Transverse colon (tissue), 4 donors: ENCODE data around the gene RFTN1. TPM values are rescaled to one million over a fixed set of nuclear protein-coding genes. Genes with fewer than 3 reads are reported as not detected.

Source experiments
- DNase-seq: peaks from one replicate; pipeline ENCODE4 v3.0.0-alpha.2; 2019
- H3K27ac ChIP-seq, 4 donors: fragments of 200-600 bp; sonication (generic); 2 replicates each; pipeline ENCODE4 v1.5.1; 2016 to 2018; ENCODE audit warnings: inconsistent platforms in 4 of 4
- H3K27me3 ChIP-seq: fragments of 200-600 bp; sonication (generic); 2 replicates; pipeline ENCODE4 v1.5.1; 2017; ENCODE audit warnings: inconsistent platforms
- H3K36me3 ChIP-seq, 4 donors: fragments of 200-600 bp; sonication (generic); 2 replicates each; pipeline ENCODE4 v1.5.1; 2017 to 2019; ENCODE audit warnings: inconsistent platforms in 4 of 4
- H3K4me1 ChIP-seq, 4 donors: fragments of 200-600 bp; sonication (generic); 2 replicates each; pipeline ENCODE4 v1.5.1; 2017 to 2020; ENCODE audit warnings: inconsistent platforms in 4 of 4
- H3K4me3 ChIP-seq, 4 donors: fragments of 200-600 bp; sonication (generic); 1 replicate in 1 of 4; 2 replicates in 3 of 4; pipeline versions ENCODE4 v1.5.1 to v1.6.1; 2017 to 2019; ENCODE audit warnings: inconsistent platforms in 4 of 4
- H3K9me3 ChIP-seq, 2 donors: fragments of 200-600 bp; sonication (generic); 2 replicates each; pipeline ENCODE4 v1.5.1; 2017 to 2019; ENCODE audit warnings: inconsistent platforms in 2 of 2
- EP300 ChIP-seq: sonication (generic); formaldehyde crosslinking; IDR thresholded peaks from one replicate; pipeline ENCODE4 v1.6.1; 2017; ENCODE audit warnings: antibody characterized with exemption, low read depth
- POLR2A ChIP-seq: fragments of 450-650 bp; IDR thresholded peaks from one replicate; pipeline ENCODE4 v1.6.1; 2016; ENCODE audit warnings: antibody characterized with exemption, mild to moderate bottlenecking, moderate library complexity
- POLR2AphosphoS5 ChIP-seq, 3 donors: sonication (generic); formaldehyde crosslinking; IDR thresholded peaks; one replicate each; pipeline ENCODE4 v1.6.1; 2016; ENCODE audit warnings: antibody characterized with exemption in 3 of 3
- WGBS, 2 donors: methylation state at CpG; one replicate each; pipeline ENCODE4 v1.1.5; 2018; ENCODE audit warnings: low coverage in 1 of 2; 5-methylcytosine and 5-hydroxymethylcytosine counted together
- in situ Hi-C, 4 donors: fragments of 200-750 bp; cut with MboI; loops; one replicate each; pipeline versions ENCODE4 v1.15.0 to v1.15.1; 2017; ENCODE audit warnings: low sequenced_read_pairs in 3 of 4, low pct_ligation_motif_present in 1 of 4, low pct_unique_long_range_greater_than_20kb in 1 of 4
- intact Hi-C: fragments of 100-400 bp; cut with DNase I; formaldehyde crosslinking; loops from one replicate; pipeline ENCODE4 v1.15.1; 2023; ENCODE audit warnings: low total_unique reads
- total RNA-seq, 4 donors: library from RNA; depleted of rRNA; stranded (reverse); fragments of >200 nt; gene quantifications; one replicate each; pipeline ENCODE4 v1.1.0, GENCODE V29; 2016
- TF ChIP-seq, protein P1 (sequence below), 5 experiments: fragments of 200-600 bp in 3 of 5; fragments of 450-650 bp in 2 of 5; sonication (generic) in 3 of 5; IDR thresholded peaks; 1 replicate in 2 of 5; 2 replicates in 3 of 5; pipeline ENCODE4 v1.5.1; 2016 to 2017; ENCODE audit warnings: antibody characterized with exemption in 5 of 5, inconsistent platforms in 3 of 5, mild to moderate bottlenecking in 2 of 5, moderate library complexity in 1 of 5

The RFTN1 gene
- total RNA-seq, 4 donors from 2014 or later = 6.7 to 25.7 (median 15.7) TPM

DNA sequence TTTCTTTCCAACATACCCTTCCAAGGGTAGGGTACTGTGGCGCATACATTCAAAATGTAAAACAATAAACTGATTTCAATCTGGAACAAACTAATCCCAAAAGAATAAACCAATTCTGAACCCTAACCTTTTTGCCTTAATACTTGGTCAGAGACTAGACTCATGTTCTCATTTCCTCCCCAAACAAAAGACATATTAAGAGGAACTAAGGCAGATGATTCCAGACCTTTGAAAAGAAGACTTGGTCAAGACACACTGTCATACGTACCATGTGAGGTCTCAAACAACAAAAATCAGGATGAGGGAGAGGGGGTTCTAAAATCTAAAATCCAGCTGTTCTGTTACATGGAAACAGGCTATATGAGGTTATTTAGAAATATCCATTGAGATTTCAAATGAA, 102.1 kb downstream of the RFTN1 start:
- H3K9me3 ChIP-seq = no peaks in the 10 kb centered on the region
- no peak for DNase-seq
- in situ Hi-C loops = no loop called here
- TF ChIP-seq, protein P1, sequence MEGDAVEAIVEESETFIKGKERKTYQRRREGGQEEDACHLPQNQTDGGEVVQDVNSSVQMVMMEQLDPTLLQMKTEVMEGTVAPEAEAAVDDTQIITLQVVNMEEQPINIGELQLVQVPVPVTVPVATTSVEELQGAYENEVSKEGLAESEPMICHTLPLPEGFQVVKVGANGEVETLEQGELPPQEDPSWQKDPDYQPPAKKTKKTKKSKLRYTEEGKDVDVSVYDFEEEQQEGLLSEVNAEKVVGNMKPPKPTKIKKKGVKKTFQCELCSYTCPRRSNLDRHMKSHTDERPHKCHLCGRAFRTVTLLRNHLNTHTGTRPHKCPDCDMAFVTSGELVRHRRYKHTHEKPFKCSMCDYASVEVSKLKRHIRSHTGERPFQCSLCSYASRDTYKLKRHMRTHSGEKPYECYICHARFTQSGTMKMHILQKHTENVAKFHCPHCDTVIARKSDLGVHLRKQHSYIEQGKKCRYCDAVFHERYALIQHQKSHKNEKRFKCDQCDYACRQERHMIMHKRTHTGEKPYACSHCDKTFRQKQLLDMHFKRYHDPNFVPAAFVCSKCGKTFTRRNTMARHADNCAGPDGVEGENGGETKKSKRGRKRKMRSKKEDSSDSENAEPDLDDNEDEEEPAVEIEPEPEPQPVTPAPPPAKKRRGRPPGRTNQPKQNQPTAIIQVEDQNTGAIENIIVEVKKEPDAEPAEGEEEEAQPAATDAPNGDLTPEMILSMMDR (IDR thresholded peaks at IDR 0.05) = no peak
- no peak for TF ChIP-seq POLR2A
- no peak for TF ChIP-seq POLR2AphosphoS5 (IDR thresholded peaks at IDR 0.05)
- no peak for TF ChIP-seq EP300
- H3K27ac ChIP-seq = no peak overlapping the region
- H3K4me3 ChIP-seq = no peak overlapping the region
- H3K36me3 ChIP-seq = no peaks in the 10 kb centered on the region
- H3K27me3 ChIP-seq = no peaks in the 10 kb centered on the region
- H3K4me1 ChIP-seq = no peaks in the 10 kb centered on the region
- WGBS, 2 donors = 83 to 94% methylated on average over 2 of the region's 2 CpGs
- intact Hi-C loops = no loop called here

DNA sequence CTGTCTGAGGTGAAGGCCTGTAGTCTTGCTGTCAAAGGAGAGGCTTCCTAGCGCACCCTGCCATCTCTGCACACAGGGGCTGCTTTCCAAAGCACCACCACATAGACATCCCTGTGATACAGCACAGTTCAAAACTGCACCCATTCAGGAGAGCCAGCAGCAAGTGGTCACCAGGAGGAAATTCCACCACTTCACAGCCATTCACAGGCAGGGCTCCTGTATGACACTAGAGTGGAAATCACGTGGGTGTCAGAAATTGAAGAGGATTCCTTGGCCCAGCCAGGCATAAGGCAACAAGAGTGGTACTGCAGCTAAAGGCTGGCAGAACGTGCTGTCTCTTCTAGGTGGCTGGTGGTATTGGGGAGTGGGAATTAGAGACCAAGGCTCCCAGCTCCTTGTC, 102.8 kb downstream of the RFTN1 start:
- Histone ChIP-seq H3K9me3 (no peaks in the 10 kb centered on the region), H3K4me3 (no peak overlapping the region), H3K36me3 (no peaks in the 10 kb centered on the region), H3K27ac (no peak overlapping the region), H3K4me1 (no peaks in the 10 kb centered on the region), H3K27me3 (no peaks in the 10 kb centered on the region)
- no peak for DNase-seq
- TF ChIP-seq EP300 = no peak
- no peak for TF ChIP-seq POLR2A
- TF ChIP-seq, protein P1 (IDR thresholded peaks at IDR 0.05) = no peak
- no peak for TF ChIP-seq POLR2AphosphoS5 (IDR thresholded peaks at IDR 0.05)
- WGBS, 2 donors = 69 to 100% methylated on average over 1 to 3 of the region's 3 CpGs
- in situ Hi-C loops (no loop called here), intact Hi-C loops (no loop called here)

DNA sequence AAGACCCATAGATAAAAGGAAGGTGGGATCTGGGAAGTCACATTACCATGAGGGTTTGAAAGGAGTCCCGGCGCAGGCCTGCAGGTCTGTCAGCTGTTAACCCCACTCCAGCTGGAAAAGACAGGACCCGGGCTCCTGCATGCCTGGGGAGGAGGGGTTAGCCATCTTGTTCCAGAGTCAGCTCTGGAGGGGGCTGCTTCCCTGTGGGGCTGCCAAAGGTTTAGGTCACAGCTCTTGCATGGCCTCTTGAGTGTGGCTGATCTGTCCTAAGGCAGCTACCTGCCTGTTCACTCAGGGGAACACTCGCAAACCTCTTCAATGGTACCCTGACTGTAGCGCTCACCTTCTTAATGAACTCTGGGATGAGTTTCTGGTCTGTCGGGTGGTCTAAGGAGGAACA, 104.5 kb downstream of the RFTN1 start:
- H3K27ac ChIP-seq = no peak overlapping the region
- intact Hi-C loops = no loop called here
- TF ChIP-seq, protein P1 (IDR thresholded peaks at IDR 0.05) = no peak
- TF ChIP-seq EP300 = no peak
- no peak for TF ChIP-seq POLR2A
- TF ChIP-seq POLR2AphosphoS5 (IDR thresholded peaks at IDR 0.05) = no peak
- 82% methylated on average over 6 of the region's 6 CpGs; no CpG with 5 or more reads in 1 of the 2 donors for WGBS, 2 donors
- no peak overlapping the region for H3K4me3 ChIP-seq
- no peaks in the 10 kb centered on the region for H3K36me3 ChIP-seq
- no peaks in the 10 kb centered on the region for H3K9me3 ChIP-seq
- no peaks in the 10 kb centered on the region for H3K4me1 ChIP-seq
- H3K27me3 ChIP-seq = no peaks in the 10 kb centered on the region
- in situ Hi-C loops = no loop called here
- DNase-seq = no peak

DNA sequence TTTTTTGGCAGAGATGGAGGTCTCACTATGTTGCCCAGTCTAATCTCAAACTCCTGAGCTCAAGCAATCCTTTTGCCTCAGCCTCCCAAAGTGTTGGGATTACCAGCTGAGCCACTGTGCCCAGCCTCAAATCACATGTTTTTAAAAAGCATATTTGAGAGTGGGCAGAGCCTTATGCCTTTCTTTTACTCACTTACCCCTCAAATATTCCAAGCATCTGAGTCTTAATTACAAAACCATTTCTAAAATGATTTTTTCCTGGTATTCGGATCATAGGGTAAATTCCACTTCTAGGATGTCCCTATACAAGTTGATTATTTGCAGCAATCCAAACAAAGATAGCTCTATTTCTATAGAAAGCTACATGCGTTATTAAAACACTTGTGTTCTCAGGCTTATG, 106.1 kb downstream of the RFTN1 start:
- TF ChIP-seq POLR2A (no peak), POLR2AphosphoS5 (IDR thresholded peaks at IDR 0.05) (no peak), EP300 (no peak)
- TF ChIP-seq, protein P1 (IDR thresholded peaks at IDR 0.05) = no peak
- Histone ChIP-seq H3K4me1 (no peaks in the 10 kb centered on the region), H3K9me3 (no peaks in the 10 kb centered on the region), H3K27ac (no peak overlapping the region), H3K27me3 (no peaks in the 10 kb centered on the region), H3K4me3 (no peak overlapping the region), H3K36me3 (no peaks in the 10 kb centered on the region)
- DNase-seq = no peak
- in situ Hi-C loops (no loop called here), intact Hi-C loops (no loop called here)
- 60 to 65% methylated on average over 2 of the region's 2 CpGs for WGBS, 2 donors
